HG02610 (cell line): ENCODE data around the gene ATP6V1B1.

Source experiments
- ATAC-seq: cut with Tn5 transposase; IDR thresholded peaks from one replicate; pipeline ENCODE4 v1.9.1; 2021; ENCODE audit warnings: mild to moderate bottlenecking, moderate library complexity; ENCODE audit not compliant: unreplicated experiment

Gene ATP6V1B1

DNA sequence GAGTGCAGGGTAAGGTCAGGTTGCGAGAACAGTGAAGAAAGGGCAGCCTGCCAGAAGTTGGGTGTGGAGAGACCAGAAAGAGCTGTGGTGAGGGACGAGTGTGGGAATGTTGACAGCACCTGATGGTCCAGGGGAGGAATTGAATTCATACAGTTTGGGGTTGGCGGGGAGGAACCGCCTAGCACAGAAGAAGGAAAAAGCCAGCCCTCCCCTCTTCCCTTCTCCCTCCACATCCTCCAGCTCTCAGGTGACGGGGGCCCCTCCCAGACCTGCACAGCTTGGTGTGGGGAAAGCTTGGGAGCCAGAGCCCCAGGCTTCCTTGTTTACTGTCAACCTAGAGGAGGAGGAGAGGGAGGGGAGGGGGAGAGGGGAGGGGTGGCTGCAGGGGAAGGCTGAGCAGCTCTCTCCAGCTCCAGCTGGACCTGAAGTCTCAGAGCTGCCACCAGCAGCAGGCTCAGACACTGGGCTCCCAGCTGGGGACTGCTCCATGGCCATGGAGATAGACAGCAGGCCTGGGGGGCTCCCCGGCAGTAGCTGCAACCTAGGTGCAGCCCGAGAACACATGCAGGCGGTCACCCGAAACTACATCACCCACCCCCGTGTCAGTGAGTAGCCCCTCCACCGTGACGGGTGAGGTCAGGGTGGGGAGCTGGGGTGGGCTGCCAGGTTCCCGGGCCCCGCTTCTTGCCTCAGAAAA is at the start of gene ATP6V1B1:
ATP6V1B1 (plus strand) TSS at position 433 of the 697 bp plus-strand sequence; CDS start at position 488, 55 bp downstream.
- ATAC-seq: no peak

DNA sequence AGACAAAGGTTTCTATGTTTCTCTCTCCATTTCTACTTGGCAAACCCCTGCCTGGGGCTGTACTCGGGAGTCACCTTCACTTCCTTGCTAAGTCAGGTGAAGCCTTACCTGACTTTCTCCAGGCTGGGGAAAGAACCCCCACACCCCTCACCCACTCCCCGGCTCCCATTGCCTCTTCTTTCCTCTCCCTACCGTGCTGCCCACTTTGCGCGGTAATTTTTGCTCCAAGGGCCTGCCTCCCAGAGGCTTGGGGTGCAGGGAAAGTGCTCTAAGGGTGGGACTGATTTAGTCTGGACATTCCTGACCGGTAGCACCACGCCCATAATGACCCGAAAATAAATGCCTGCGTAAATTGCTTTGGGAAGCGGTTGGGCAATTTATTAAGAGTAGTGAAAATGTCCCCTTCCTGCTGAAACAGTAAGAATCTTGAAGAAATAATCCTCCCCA is 49.1 kb upstream of the ATP6V1B1 start:
- ATAC-seq: no peak

DNA sequence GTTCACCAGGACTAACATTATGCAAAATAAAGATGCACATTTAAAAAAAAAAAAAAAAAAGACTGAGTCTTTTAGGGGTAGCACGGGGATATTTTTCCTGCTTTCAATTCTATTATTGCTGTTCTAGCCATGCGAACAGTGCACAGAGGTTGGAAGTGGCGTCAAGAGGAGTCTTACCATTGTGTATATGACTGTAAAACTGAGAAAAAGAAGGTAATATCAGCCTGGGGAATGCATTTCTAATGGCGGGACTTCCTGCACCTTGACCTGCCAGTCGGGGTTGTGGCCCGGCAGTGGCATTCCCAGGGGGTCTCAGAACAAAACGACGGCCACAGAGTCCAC is 48.5 kb upstream of the ATP6V1B1 start:
- ATAC-seq: no peak

GRCh38 chr2:70887550-70888246 is 48.0 kb upstream of the ATP6V1B1 start:
- ATAC-seq: no peak

DNA sequence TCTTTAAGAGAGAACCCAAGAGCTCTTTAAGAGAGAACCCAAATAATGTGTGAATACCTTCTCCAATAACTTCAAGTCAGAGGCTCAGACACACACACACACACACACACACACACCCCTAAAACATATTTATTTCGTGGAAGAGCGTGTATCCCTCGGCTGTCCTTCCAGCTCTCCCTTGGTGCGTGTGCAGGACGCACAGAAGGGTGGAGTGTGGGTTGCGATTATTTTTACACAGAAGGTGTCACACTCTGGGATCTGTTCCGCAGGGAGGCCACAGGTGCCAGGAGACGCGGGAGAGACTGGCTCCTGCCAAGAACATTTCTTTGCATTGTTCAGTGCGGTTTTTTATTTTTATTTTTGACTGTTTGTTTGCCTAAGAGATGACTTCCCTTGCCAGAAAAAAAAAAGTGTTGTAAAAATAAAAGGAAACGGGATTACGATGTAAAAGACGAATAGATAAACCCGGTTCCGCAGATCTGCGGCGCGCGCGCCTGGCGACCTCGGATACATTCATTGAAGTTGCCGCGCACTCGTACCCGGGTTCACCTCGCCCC is 47.3 kb upstream of the ATP6V1B1 start:
- ATAC-seq: no peak

DNA sequence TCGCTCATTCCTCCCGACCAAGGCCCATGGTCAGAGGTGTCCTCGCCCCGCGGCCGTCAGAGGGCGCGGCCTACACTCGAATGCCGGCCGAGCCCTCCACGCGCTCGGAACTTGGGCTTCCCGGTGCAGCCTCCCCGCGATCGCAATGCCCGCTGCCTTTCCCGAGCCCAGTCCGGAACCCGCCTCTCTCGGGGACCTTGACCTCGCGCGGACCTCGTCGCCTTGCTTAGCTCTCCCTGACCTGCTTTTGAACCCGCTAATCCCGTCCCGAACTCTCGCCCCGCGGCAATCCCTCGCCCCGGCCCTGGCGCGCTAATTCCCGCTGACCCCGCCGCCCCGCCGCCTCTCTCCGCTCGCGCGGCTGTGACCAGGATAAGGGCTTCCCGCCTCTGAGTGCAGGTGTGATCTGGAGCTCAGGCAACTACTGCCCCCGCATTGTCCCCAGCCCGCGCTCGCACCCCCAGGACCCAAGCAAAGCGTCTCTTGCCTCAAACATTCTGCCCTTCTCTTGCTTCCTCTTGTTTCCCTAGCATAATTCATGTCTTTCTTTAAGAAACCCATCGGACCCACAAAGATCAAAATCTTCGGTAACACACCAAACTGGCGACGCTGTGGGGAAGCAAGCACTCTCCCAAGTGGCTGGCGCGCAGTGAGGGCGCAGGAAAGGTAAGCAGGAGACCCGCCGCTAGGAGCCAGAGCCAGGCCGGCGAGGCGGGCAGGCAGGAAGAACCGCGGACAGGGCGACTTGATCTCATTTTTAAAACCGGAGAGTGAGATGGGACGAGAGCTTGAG is 46.6 kb upstream of the ATP6V1B1 start:
- ATAC-seq: no peak

GRCh38 chr2:70889716-70890037 is 46.0 kb upstream of the ATP6V1B1 start:
- no peak for ATAC-seq

DNA sequence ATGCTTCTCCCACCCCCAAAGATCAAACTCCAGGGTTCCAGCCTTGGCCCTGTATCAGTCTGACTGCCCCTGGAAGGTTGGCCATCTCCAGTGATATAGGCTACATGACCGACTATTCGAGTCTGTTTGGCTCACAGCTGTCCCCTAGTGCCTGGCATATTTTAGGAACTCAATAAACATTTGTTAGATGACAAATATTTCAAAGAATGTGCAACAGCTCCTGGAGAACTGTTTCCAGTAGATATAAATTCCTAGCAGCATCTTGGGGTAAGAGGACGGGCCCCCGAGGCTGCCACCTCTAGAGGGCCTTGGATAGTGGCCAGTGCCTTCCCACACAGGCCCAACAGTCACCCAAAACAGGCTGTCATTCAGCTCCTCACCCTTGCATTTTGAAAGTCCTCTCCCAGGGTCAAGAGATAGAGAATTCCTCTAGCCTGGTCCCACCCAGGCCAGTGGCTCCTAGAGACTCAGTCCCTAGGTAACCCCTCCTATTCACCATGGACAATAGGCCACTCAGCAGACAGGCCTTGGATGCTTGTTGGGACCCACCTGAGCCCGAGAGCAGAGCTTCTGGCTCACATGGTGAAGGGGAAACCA is 45.1 kb upstream of the ATP6V1B1 start:
- no peak for ATAC-seq

DNA sequence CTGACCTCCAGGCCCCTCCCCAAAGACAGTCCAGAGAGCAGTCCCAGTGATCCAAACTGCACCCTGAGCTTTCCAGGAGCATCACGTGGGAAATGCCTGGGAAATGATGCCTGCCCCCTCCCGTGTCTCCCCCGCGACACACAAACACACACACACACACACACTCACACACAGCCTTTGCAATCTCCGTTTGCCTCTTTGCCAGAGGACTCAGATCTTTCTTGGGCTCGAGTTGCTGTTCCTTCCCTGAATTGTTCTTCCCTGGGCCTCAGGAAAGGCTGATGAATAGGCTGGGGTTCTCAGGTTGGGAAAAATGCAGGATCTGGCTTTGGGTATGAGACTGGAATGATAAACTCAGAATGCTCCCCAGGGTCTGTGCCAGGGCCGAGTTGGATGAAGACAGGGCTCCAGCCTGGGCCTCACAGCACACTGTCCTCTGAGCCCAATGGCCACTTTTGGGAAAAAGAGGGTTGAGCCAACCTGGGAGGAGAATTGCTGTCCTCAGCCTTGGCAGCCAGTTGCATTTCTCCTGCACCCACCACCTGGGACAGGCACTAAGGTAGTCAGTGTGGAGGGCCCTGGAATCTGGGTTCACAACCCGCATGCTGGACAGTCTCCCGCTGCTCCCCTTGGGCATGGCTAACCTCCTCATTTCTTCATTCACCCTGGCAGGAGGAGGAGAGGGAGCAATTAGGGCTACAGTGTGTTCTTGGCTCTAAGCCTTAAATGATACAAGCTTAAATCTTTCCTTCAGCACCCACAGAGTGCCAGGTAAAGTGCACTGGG is 43.9 kb upstream of the ATP6V1B1 start:
- no peak for ATAC-seq

DNA sequence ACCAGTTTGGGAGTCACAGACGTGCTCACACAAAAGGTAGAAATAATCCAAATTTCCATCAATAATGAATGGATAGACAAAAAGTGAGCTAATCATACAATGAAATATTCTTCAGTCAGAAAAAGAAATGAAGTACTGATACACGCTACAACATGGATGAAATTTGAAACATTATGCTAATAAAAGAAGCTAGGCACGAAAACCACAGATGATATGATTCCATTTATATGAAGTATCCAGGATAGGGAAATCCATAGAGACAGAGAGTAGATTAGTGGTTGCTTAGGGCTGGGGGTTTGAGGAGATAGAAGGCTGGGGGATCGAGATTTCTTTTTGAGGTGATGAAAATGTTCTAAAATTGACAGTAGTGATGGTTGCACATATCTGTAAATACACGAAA is 43.0 kb upstream of the ATP6V1B1 start:
- ATAC-seq: no peak

DNA sequence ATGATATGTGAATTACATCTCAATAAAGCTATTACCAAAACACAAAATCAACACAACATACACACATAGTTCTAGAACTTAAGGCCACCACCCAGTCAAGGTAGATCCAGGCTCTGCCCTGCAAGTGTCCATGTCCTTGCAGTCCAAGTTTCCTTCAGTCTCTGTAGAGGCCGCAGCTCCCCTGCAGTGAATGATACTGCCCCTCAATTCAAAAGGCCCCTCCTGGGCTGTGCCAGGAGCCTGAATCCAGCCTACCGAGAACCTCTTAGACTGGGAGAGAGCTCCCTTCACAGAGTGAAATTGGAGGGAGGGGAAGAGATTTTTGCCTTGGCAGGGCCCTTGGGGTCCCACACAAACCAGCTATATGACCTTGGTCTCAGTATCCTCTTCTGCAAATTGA is 42.5 kb upstream of the ATP6V1B1 start:
- no peak for ATAC-seq

DNA sequence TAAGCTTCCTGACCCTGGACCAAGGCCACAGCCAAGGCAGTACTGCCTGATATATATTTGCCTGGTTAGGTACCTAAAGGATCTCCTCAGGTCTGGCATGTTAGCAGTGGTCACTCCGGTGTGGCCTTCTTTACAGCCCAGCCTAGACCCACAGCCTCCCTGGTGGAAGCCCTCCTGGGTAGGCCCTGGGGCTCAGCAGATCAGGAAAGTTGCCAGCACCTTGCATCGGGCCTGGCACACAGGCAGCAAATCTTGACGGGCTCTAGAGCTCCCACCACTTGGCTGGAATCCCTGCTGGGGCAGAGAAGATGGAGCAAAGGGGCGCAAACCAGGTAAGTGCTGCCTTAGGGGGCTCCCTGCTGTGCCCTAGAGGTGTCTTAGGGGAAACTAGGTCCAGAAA is 40.9 kb upstream of the ATP6V1B1 start:
- no peak for ATAC-seq

GRCh38 chr2:70895249-70895648 is 40.5 kb upstream of the ATP6V1B1 start:
- ATAC-seq: no peak

DNA sequence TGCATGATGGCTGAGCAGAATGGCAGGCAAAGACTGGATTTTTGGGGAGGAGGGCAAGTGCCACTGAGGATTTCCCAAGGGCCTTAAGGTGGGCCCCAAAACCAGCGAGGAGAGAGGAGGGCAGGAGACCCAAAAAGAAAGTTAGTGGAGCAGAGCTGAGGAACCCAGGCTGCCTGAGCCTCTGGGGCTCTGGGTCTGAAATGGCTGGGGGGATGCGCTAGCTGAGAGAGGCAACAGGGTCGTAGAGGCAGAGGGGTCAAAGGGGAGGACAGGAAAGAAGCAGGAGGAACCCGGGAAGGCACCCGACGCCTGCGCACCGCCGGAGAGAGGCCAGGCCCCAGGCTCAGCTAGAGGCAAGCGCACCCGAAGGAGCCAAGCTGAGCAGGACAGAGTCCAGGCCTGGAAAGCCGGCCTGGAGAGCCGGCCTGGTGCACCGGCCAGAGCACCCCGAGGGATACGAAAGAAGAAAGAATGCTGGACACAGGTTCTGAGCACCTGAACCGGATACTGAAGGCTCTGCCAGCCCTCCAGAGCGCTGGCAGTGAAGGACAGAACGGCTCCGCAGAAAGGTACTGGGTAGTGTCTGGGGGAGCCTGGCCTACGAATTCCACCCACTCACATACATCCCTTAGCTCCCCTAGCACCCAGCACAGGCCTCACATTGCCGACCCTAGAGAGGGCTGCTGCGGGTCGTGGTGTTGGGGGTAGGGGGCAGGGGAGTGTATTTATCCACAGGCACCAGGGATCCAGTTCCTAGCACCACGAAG is 39.5 kb upstream of the ATP6V1B1 start:
- ATAC-seq: no peak

DNA sequence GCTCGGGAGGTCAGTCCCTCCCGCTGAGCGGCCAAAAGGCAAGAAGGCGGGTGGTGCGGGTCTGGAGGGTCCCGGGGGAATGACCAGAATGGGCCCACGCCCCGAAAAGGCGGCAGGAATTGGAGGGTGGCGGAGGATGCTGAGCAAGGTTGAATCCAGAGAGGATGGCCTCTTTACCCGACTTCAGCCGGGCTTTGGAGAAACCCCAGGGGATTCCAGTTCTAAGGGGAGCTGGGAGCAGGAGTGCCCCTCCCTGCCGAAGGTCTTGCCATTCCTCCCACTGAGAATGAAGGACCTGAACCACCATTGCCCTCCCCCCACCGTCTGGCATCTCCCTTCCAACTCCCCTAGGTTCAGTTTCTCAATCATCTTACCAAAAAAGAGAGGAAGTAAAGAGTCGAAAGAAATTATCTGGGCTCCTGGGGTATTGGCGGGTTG is 38.9 kb upstream of the ATP6V1B1 start:
- no peak for ATAC-seq

DNA sequence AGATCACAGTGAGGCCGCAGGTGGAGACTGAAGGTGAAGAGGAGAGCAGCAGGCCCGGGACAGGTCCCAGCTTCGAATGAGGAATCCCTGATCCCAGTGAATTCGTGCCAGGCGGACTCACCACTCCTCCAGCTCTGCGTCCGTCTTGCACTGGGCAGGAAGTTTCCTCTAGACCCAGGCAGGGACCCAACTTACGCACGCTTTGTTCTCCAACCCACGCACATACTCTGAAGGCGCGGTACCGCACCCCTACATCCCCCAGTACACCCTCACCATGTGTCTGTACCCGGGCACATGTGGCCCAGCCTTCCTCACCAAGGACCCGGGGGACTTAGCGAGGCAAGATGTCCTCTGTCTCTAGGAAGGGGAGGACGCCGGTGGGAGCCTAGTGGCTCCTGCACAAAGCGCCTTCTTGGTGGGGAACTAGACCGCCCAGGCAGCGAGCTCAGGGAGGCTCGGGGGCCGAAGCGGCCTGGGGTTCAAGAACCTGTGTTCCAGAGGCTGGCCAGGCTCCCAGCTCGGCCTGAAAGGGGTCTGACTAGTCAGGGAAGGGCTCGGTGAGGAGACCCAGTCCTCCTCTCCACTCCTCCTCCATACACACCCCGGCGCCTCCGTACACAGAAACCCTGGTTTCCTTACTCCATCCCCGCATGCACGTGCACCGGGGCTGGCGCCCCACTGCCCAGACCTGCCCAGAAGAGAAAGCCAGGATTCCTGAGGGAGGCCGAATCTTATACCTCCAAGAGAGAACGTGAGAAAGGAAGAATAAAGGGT is 38.3 kb upstream of the ATP6V1B1 start:
- no peak for ATAC-seq

DNA sequence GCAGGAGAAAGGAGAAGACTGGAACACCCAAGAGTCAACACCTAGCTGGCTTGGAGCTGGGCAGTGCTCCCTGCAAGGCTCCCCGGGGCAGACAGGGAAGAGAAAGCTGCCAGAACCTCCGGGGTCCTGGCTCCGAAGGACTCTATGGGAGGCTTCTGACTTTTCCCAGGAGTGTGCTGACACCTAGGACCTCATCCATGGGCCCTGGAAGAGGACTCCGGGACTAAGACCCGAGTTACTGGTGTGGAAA is 37.8 kb upstream of the ATP6V1B1 start:
- no peak for ATAC-seq

GRCh38 chr2:70898363-70899240 is 37.1 kb upstream of the ATP6V1B1 start:
- ATAC-seq: no peak
